ENCODE data around the gene PDE8B.

Gene PDE8B

GRCh38 chr5:77444356-77444755, 233.9 kb downstream of the PDE8B start:
- no peak overlapping the region for H3K27ac ChIP-seq (ENCODE audit: low read length)
- ATAC-seq (ENCODE audit: insufficient read depth, low read depth) = no peak
- no peak overlapping the region for H3K4me2 ChIP-seq (ENCODE audit: insufficient read depth, low read length)
- TF ChIP-seq CTCF (IDR thresholded peaks at IDR 0.05; ENCODE audit: borderline replicate concordance, extremely low read depth, low read length, poor library complexity, severe bottlenecking) = no peak
- TF ChIP-seq EZH2 (IDR thresholded peaks at IDR 0.05; ENCODE audit: borderline replicate concordance, low read depth, low read length, severe bottlenecking) = no peak
- no peaks in the 10 kb centered on the region for H3K27me3 ChIP-seq (ENCODE audit: insufficient read depth, low read length, poor library complexity)
- peaks cover 35% of the 10 kb centered on the region for H3K36me3 ChIP-seq (ENCODE audit: insufficient read depth, low read length)
- no peak overlapping the region for H2AFZ ChIP-seq (ENCODE audit: low read depth, low read length)
- no peak overlapping the region for H3K9ac ChIP-seq (ENCODE audit: low read depth, low read length)
- DNase-seq = no peak
- no peaks in the 10 kb centered on the region for H3K4me1 ChIP-seq (ENCODE audit: insufficient read depth, low read length)
- no peaks in the 10 kb centered on the region for H3K9me3 ChIP-seq (ENCODE audit: insufficient read depth, low read length, severe bottlenecking)
- no peak overlapping the region for H3K4me3 ChIP-seq (ENCODE audit: low read depth in 1 of 2, low read length in 2 of 2)
- no peaks in the 10 kb centered on the region for H4K20me1 ChIP-seq (ENCODE audit: insufficient read depth, low read length)
- H3K79me2 ChIP-seq (ENCODE audit: insufficient read depth, low read length) = no peaks in the 10 kb centered on the region

- H3K79me2 ChIP-seq (ENCODE audit: insufficient read depth, low read length) = no peaks in the 10 kb centered on the region
- H2AFZ ChIP-seq (ENCODE audit: low read depth, low read length) = no peak overlapping the region
- no peaks in the 10 kb centered on the region for H3K9me3 ChIP-seq (ENCODE audit: insufficient read depth, low read length, severe bottlenecking)
- H3K4me3 ChIP-seq (ENCODE audit: low read depth in 1 of 2, low read length in 2 of 2) = no peak overlapping the region
- H3K9ac ChIP-seq (ENCODE audit: low read depth, low read length) = no peak overlapping the region
- DNase-seq (no peak), ATAC-seq (ENCODE audit: insufficient read depth, low read depth) (no peak)
- H4K20me1 ChIP-seq (ENCODE audit: insufficient read depth, low read length) = no peaks in the 10 kb centered on the region
- TF ChIP-seq CTCF (IDR thresholded peaks at IDR 0.05; ENCODE audit: borderline replicate concordance, extremely low read depth, low read length, poor library complexity, severe bottlenecking) (no peak), EZH2 (IDR thresholded peaks at IDR 0.05; ENCODE audit: borderline replicate concordance, low read depth, low read length, severe bottlenecking) (no peak)
- H3K27ac ChIP-seq (ENCODE audit: low read length) = no peak overlapping the region
- H3K36me3 ChIP-seq (ENCODE audit: insufficient read depth, low read length) = peaks cover 34% of the 10 kb centered on the region
- H3K4me2 ChIP-seq (ENCODE audit: insufficient read depth, low read length) = no peak overlapping the region
- H3K27me3 ChIP-seq (ENCODE audit: insufficient read depth, low read length, poor library complexity) = no peaks in the 10 kb centered on the region
- H3K4me1 ChIP-seq (ENCODE audit: insufficient read depth, low read length) = no peaks in the 10 kb centered on the region
These were observed 238.4 kb downstream of the PDE8B start for GRCh38 chr5:77448831-77449230.

- no peak for DNase-seq
- no peak for ATAC-seq (ENCODE audit: insufficient read depth, low read depth)
These were observed 238.8 kb downstream of the PDE8B start for GRCh38 chr5:77449277-77449676.

More at GRCh38 chr5:77449277-77449676, 238.8 kb downstream of the PDE8B start:
- Histone ChIP-seq H3K4me2 (ENCODE audit: insufficient read depth, low read length) (no peak overlapping the region), H2AFZ (ENCODE audit: low read depth, low read length) (no peak overlapping the region), H3K9me3 (ENCODE audit: insufficient read depth, low read length, severe bottlenecking) (no peaks in the 10 kb centered on the region), H3K27ac (ENCODE audit: low read length) (no peak overlapping the region), H3K79me2 (ENCODE audit: insufficient read depth, low read length) (no peaks in the 10 kb centered on the region), H3K27me3 (ENCODE audit: insufficient read depth, low read length, poor library complexity) (no peaks in the 10 kb centered on the region), H4K20me1 (ENCODE audit: insufficient read depth, low read length) (no peaks in the 10 kb centered on the region), H3K4me1 (ENCODE audit: insufficient read depth, low read length) (no peaks in the 10 kb centered on the region), H3K9ac (ENCODE audit: low read depth, low read length) (no peak overlapping the region), H3K4me3 (ENCODE audit: low read depth in 1 of 2, low read length in 2 of 2) (no peak overlapping the region), H3K36me3 (ENCODE audit: insufficient read depth, low read length) (peaks cover 30% of the 10 kb centered on the region)
- TF ChIP-seq EZH2 (IDR thresholded peaks at IDR 0.05; ENCODE audit: borderline replicate concordance, low read depth, low read length, severe bottlenecking) (no peak), CTCF (IDR thresholded peaks at IDR 0.05; ENCODE audit: borderline replicate concordance, extremely low read depth, low read length, poor library complexity, severe bottlenecking) (no peak)
